Colonic mucosa (tissue), 4 donors: Measurements from ENCODE around the gene PYY. TPM values are rescaled to one million over a fixed set of nuclear protein-coding genes. Genes with fewer than 3 reads are reported as not detected.

ENCODE experiments used
- DNase-seq: peaks from one replicate; pipeline ENCODE4 v3.0.0-alpha.2; 2020
- H3K27ac ChIP-seq: fragments of 200-600 bp; one replicate; pipeline ENCODE4 v1.8.0; 2021
- H3K27me3 ChIP-seq: fragments of 200-600 bp; one replicate; pipeline ENCODE4 v1.8.0; 2021
- H3K36me3 ChIP-seq: fragments of 200-600 bp; one replicate; pipeline ENCODE4 v1.8.0; 2021
- H3K4me1 ChIP-seq: fragments of 200-600 bp; one replicate; pipeline ENCODE4 v1.8.0; 2021; ENCODE audit warnings: mild to moderate bottlenecking
- H3K4me3 ChIP-seq: fragments of 200-600 bp; one replicate; pipeline ENCODE4 v1.8.0; 2021
- H3K9ac ChIP-seq, 2 donors: one replicate each; pipeline ENCODE4 v1.7.0; 2013; ENCODE audit warnings: control low read depth in 2 of 2, low read depth in 2 of 2, low read length in 2 of 2
- H3K9me3 ChIP-seq: fragments of 200-600 bp; one replicate; pipeline ENCODE4 v1.8.0; 2021
- CTCF ChIP-seq: fragments of 200-600 bp; IDR thresholded peaks from one replicate; pipeline ENCODE4 v1.8.0; 2022; ENCODE audit warnings: antibody characterized with exemption, mild to moderate bottlenecking
- intact Hi-C: fragments of 100-400 bp; cut with DNase I; formaldehyde crosslinking; loops from one replicate; pipeline ENCODE4 v1.14.1; 2022
- total RNA-seq, 2 donors: library from RNA; stranded (reverse); fragmentation: NEBNext Ultra II Directional in 1 of 2; extraction: Animal tissue kit (Norgen Biotek cat#: 25700) in 1 of 2; gene quantifications; one replicate each; pipeline ENCODE4 v1.2.1, GENCODE V29; 2021
- donor health status: healthy.
- donor health status: DM: no; HTN: no; CAD: no.
- donor health status: DM: no; HTN: no; CAD: no.

Gene PYY
- total RNA-seq, 2 donors from 2014 or later: 73.8 to 258 TPM

GRCh38 chr17:43927060-43927864 lies 26.5 kb downstream of the PYY start:
- no peak for TF ChIP-seq CTCF
- Histone ChIP-seq H3K9ac (peak overlapping the region; percentile 16 to 51), H3K27ac (no peak overlapping the region), H3K4me1 (no peaks in the 10 kb centered on the region), H3K36me3 (no peaks in the 10 kb centered on the region), H3K4me3 (peak overlapping the region; percentile 23), H3K27me3 (no peaks in the 10 kb centered on the region), H3K9me3 (no peaks in the 10 kb centered on the region)
- peak; percentile 35 for DNase-seq
- intact Hi-C loops: no loop called here

- intact Hi-C loops: no loop called here
- no peak overlapping the region for H3K27ac ChIP-seq
- H3K27me3 ChIP-seq: no peaks in the 10 kb centered on the region
- no peak overlapping the region for H3K4me3 ChIP-seq
- no peaks in the 10 kb centered on the region for H3K4me1 ChIP-seq
- TF ChIP-seq CTCF: no peak
- DNase-seq: no peak
- H3K36me3 ChIP-seq: no peaks in the 10 kb centered on the region
- no peaks in the 10 kb centered on the region for H3K9me3 ChIP-seq
- no peak overlapping the region for H3K9ac ChIP-seq
Measured at GRCh38 chr17:43924558-43924957, 29.2 kb downstream of the PYY start.

GRCh38 chr17:43920500-43921095 lies 33.1 kb downstream of the PYY start:
- DNase-seq: no peak
- Histone ChIP-seq H3K36me3 (no peaks in the 10 kb centered on the region), H3K4me1 (no peaks in the 10 kb centered on the region), H3K27ac (no peak overlapping the region), H3K9ac (no peak overlapping the region), H3K4me3 (no peak overlapping the region), H3K27me3 (no peaks in the 10 kb centered on the region), H3K9me3 (no peaks in the 10 kb centered on the region)
- TF ChIP-seq CTCF: no peak
- intact Hi-C loops: no loop called here

- intact Hi-C loops: no loop called here
- H3K9me3 ChIP-seq: no peaks in the 10 kb centered on the region
- no peaks in the 10 kb centered on the region for H3K4me1 ChIP-seq
- no peak for TF ChIP-seq CTCF
- H3K4me3 ChIP-seq: no peak overlapping the region
- H3K27ac ChIP-seq: no peak overlapping the region
- no peaks in the 10 kb centered on the region for H3K27me3 ChIP-seq
- peak overlapping the region in 1 of 2 donors; percentile 24 for H3K9ac ChIP-seq
- H3K36me3 ChIP-seq: no peaks in the 10 kb centered on the region
- no peak for DNase-seq
Measured at GRCh38 chr17:43918026-43918389, 35.7 kb downstream of the PYY start.

- Histone ChIP-seq H3K36me3 (no peaks in the 10 kb centered on the region), H3K4me3 (peak overlapping the region; percentile 26), H3K9ac (peak overlapping the region; percentile 24 to 46), H3K27ac (no peak overlapping the region), H3K9me3 (no peaks in the 10 kb centered on the region), H3K27me3 (no peaks in the 10 kb centered on the region), H3K4me1 (no peaks in the 10 kb centered on the region)
- peak; percentile 56 for DNase-seq
- intact Hi-C loops: no loop called here
- TF ChIP-seq CTCF: peak; percentile 52
Measured at GRCh38 chr17:43917348-43918025, 36.3 kb downstream of the PYY start.
